Panc1 (cell line): ENCODE data around the gene PEAR1. TPM values are rescaled to one million over a fixed set of nuclear protein-coding genes. Genes with fewer than 3 reads are reported as not detected.
A peak's percentile ranks its signal among the peaks of the same experiment; 100 is the strongest.

Source experiments
- ATAC-seq: fragments of 200-7000 bp; cut with Tn5 transposase; 2 replicates; pipeline ENCODE4 v1.9.1; 2020; ENCODE audit warnings: mild to moderate bottlenecking, moderate library complexity
- BruUV-seq: library from RNA; stranded (reverse); fragments of 400-500 nt; replicated peaks from 2 replicates; lab custom pipeline; 2021; lab: Mats Ljungman, UMichigan
- CTCF ChIA-PET: fragments of 300-600 bp; sonication (Branson Sonifier 250); formaldehyde crosslinking; loops from one replicate; lab custom pipeline; 2022; ENCODE audit warnings: antibody characterized with exemption; lab: Charles Lee
- POLR2A ChIA-PET: fragments of 300-600 bp; sonication (Branson Sonifier 250); formaldehyde crosslinking; loops from one replicate; lab custom pipeline; 2022; ENCODE audit warnings: antibody characterized with exemption; lab: Charles Lee
- DNase-seq: peaks from one replicate; pipeline ENCODE4 v3.0.0-alpha.2; 2010; ENCODE audit warnings: low read depth, low spot score
- H3K27ac ChIP-seq: 2 replicates; pipeline ENCODE4 v1.5.1; 2011; ENCODE audit warnings: mild to moderate bottlenecking, low read length, inconsistent platforms
- H3K27me3 ChIP-seq: fragments of 200-500 bp; sonication (Bioruptor generic); 2 replicates; pipeline ENCODE4 v1.6.0; 2014; ENCODE audit warnings: low read length, inconsistent platforms; ENCODE audit not compliant: control insufficient read depth, insufficient read depth
- H3K36me3 ChIP-seq: fragments of 200-500 bp; sonication (Bioruptor generic); 2 replicates; pipeline ENCODE4 v1.5.1; 2014; ENCODE audit warnings: inconsistent platforms, mild to moderate bottlenecking, low read length, moderate library complexity; ENCODE audit not compliant: control insufficient read depth, insufficient read depth
- H3K4me1 ChIP-seq: 2 replicates; pipeline ENCODE4 v1.5.1; 2011; ENCODE audit warnings: inconsistent platforms, mild to moderate bottlenecking, low read length, moderate library complexity; ENCODE audit not compliant: control insufficient read depth, insufficient read depth
- H3K4me3 ChIP-seq, 2 experiments: 2 replicates each; pipeline ENCODE4 v1.5.1; 2011 to 2012; ENCODE audit warnings: low read depth in 2 of 2, low read length in 2 of 2, mild to moderate bottlenecking in 2 of 2, inconsistent platforms in 1 of 2, moderate library complexity in 1 of 2
- H3K9me3 ChIP-seq: fragments of 200-500 bp; sonication (Bioruptor generic); 2 replicates; pipeline ENCODE4 v1.5.1; 2014; ENCODE audit warnings: low read depth, mild to moderate bottlenecking, inconsistent platforms, low read length, moderate library complexity; ENCODE audit not compliant: control insufficient read depth, insufficient read depth
- POLR2AphosphoS5 ChIP-seq: IDR thresholded peaks from 2 replicates; pipeline ENCODE4 v1.6.1; 2012; ENCODE audit warnings: mild to moderate bottlenecking, low read depth, low read length, moderate library complexity
- in situ Hi-C: cut with HindIII; loops from 2 replicates; pipeline ENCODE4 v1.10.0; 2016; ENCODE audit warnings: low sequenced_read_pairs, low pct_unique_long_range_greater_than_20kb
- intact Hi-C: fragments of 100-400 bp; cut with micrococcal nuclease; formaldehyde crosslinking; loops from one replicate; pipeline ENCODE4 v1.10.0; 2022; ENCODE audit not compliant: unreplicated experiment
- total RNA-seq: library from RNA; stranded (reverse); gene quantifications from one replicate; pipeline ENCODE4 v1.2.1, GENCODE V29; 2021; ENCODE audit not compliant: unreplicated experiment
- TF ChIP-seq, protein P1 (sequence below): fragments of 450-650 bp; IDR thresholded peaks from 2 replicates; pipeline ENCODE4 v1.5.1; 2017; ENCODE audit warnings: mild to moderate bottlenecking
- TF ChIP-seq, protein P2 (sequence below), 2 experiments: IDR thresholded peaks; 2 replicates each; pipeline ENCODE4 v1.6.1; 2011 to 2012; ENCODE audit warnings: low read depth in 2 of 2, control low read depth in 1 of 2, low read length in 1 of 2, mild to moderate bottlenecking in 1 of 2, moderate library complexity in 1 of 2; ENCODE audit not compliant: insufficient read depth in 1 of 2

Gene PEAR1
- total RNA-seq, 1 experiment from 2014 or later, result 16.1 TPM

DNA sequence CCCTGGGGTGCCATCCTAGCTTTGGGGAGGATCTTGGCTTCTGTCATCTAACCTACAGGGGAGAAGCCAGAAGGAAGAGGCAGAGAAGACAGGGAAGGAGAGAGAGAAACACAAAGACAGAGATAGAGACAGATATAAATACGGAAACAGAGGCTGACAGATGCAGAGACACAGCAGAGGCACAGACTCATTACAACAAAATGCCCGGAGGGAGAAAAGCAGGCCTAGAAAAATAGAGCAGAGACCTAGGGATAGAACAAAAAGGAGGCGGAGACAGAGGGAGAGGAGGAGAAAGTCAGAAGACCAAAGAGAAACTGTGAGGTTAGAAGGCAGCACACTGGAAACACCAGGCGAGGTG is 1.9 kb downstream of the PEAR1 start:
- no peaks in the 10 kb centered on the region for H3K9me3 ChIP-seq
- ChIA-PET CTCF (interaction anchor here (1.0 to 1.2 kb wide), 2 partner anchors 32 to 35 kb away, joined by 4 to 9 read pairs; partner anchors contain the start of gene NTRK1), POLR2A (no interaction called here)
- in situ Hi-C loops, result no loop called here
- H3K4me1 ChIP-seq, result peaks cover 62% of the 10 kb centered on the region
- DNase-seq, result no peak
- H3K36me3 ChIP-seq, result no peaks in the 10 kb centered on the region
- BruUV-seq, result no TSS peak
- no peaks in the 10 kb centered on the region for H3K27me3 ChIP-seq
- peak overlapping the region in 1 of 2 experiments; percentile 52; a peak in 2 of 4 replicates for H3K4me3 ChIP-seq
- no peak for ATAC-seq
- intact Hi-C loops, result no loop called here
- peak overlapping the region; percentile 91 for H3K27ac ChIP-seq
- TF ChIP-seq, protein P1, sequence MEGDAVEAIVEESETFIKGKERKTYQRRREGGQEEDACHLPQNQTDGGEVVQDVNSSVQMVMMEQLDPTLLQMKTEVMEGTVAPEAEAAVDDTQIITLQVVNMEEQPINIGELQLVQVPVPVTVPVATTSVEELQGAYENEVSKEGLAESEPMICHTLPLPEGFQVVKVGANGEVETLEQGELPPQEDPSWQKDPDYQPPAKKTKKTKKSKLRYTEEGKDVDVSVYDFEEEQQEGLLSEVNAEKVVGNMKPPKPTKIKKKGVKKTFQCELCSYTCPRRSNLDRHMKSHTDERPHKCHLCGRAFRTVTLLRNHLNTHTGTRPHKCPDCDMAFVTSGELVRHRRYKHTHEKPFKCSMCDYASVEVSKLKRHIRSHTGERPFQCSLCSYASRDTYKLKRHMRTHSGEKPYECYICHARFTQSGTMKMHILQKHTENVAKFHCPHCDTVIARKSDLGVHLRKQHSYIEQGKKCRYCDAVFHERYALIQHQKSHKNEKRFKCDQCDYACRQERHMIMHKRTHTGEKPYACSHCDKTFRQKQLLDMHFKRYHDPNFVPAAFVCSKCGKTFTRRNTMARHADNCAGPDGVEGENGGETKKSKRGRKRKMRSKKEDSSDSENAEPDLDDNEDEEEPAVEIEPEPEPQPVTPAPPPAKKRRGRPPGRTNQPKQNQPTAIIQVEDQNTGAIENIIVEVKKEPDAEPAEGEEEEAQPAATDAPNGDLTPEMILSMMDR, result no peak
- TF ChIP-seq, protein P2, sequence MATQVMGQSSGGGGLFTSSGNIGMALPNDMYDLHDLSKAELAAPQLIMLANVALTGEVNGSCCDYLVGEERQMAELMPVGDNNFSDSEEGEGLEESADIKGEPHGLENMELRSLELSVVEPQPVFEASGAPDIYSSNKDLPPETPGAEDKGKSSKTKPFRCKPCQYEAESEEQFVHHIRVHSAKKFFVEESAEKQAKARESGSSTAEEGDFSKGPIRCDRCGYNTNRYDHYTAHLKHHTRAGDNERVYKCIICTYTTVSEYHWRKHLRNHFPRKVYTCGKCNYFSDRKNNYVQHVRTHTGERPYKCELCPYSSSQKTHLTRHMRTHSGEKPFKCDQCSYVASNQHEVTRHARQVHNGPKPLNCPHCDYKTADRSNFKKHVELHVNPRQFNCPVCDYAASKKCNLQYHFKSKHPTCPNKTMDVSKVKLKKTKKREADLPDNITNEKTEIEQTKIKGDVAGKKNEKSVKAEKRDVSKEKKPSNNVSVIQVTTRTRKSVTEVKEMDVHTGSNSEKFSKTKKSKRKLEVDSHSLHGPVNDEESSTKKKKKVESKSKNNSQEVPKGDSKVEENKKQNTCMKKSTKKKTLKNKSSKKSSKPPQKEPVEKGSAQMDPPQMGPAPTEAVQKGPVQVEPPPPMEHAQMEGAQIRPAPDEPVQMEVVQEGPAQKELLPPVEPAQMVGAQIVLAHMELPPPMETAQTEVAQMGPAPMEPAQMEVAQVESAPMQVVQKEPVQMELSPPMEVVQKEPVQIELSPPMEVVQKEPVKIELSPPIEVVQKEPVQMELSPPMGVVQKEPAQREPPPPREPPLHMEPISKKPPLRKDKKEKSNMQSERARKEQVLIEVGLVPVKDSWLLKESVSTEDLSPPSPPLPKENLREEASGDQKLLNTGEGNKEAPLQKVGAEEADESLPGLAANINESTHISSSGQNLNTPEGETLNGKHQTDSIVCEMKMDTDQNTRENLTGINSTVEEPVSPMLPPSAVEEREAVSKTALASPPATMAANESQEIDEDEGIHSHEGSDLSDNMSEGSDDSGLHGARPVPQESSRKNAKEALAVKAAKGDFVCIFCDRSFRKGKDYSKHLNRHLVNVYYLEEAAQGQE (IDR thresholded peaks at IDR 0.05; ENCODE audit: insufficient read depth in 1 of 2, low read depth in 2 of 2, low read length in 1 of 2), result no peak

GRCh38 chr1:156895927-156896326 is 2.4 kb downstream of the PEAR1 start:
- H3K36me3 ChIP-seq, result no peaks in the 10 kb centered on the region
- H3K27me3 ChIP-seq, result no peaks in the 10 kb centered on the region
- no TSS peak for BruUV-seq
- no peaks in the 10 kb centered on the region for H3K9me3 ChIP-seq
- no peak for ATAC-seq
- no peak for TF ChIP-seq POLR2AphosphoS5
- in situ Hi-C loops, result no loop called here
- ChIA-PET POLR2A (no interaction called here), CTCF (no interaction called here)
- peaks cover 65% of the 10 kb centered on the region for H3K4me1 ChIP-seq
- DNase-seq, result no peak
- peak overlapping the region in 1 of 2 experiments; percentile 32; a peak in 2 of 4 replicates for H3K4me3 ChIP-seq
- H3K27ac ChIP-seq, result peak overlapping the region; percentile 91
- intact Hi-C loops, result no loop called here

DNA sequence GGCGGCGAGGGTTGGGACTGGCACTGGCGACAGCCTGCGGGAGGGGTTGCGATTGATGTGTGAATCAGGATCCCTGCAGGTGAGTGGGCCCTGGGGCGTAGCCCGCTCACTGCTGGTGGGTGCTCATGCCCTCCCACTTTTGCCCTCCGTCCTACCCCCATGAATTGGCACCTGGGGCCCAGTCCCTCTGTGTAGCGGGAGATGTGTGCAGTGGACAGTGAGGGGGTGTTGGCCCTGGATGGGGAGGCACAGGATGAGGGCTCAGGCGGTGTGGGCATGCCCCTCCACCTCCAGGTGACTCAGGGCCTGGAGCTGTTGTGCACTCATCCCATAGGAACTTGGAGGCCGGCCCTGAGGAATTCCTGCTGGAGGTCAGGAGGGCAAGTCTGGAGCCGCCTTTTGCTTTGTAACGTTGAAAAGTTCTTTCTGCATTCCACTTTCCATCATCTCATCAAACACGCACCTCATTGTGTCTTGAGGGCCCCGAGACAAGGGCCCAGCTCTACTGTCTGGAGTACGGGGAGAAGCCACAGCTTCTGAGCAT is 3.0 kb downstream of the PEAR1 start:
- intact Hi-C loops, result no loop called here
- POLR2A ChIA-PET, result no interaction called here
- peak; percentile 76 for DNase-seq
- CTCF ChIA-PET, result no interaction called here
- H3K4me3 ChIP-seq, result peak overlapping the region in 1 of 2 experiments; percentile 32; a peak in 2 of 4 replicates
- no peaks in the 10 kb centered on the region for H3K36me3 ChIP-seq
- H3K27ac ChIP-seq, result peak overlapping the region; percentile 91
- peaks cover 67% of the 10 kb centered on the region for H3K4me1 ChIP-seq
- no TSS peak for BruUV-seq
- no peaks in the 10 kb centered on the region for H3K27me3 ChIP-seq
- no peak for TF ChIP-seq POLR2AphosphoS5
- no peaks in the 10 kb centered on the region for H3K9me3 ChIP-seq
- peak; percentile 75 for ATAC-seq
- in situ Hi-C loops, result no loop called here
